ENCODE data around the gene RNF151. TPM values are rescaled to one million over a fixed set of nuclear protein-coding genes. Genes with fewer than 3 reads are reported as not detected.
A peak's percentile ranks its signal among the peaks of the same experiment; 100 is the strongest.

Gene RNF151
- total and polyA plus RNA-seq, 2 of the 13 experiments (the other 11 are each of a cell fraction or from before 2014, with no cell fraction given): not detected

- TF ChIP-seq CHD4 (IDR thresholded peaks at IDR 0.05; ENCODE audit: borderline replicate concordance, low read length) (0 out of 2 replicates have a peak, but pooled peaks have one; percentile 24), GLMP (CRISPR knock-in tag; IDR thresholded peaks at IDR 0.05; ENCODE audit: borderline replicate concordance) (no peak), YEATS4 (CRISPR knock-in tag; IDR thresholded peaks at IDR 0.05; ENCODE audit: borderline replicate concordance) (0 out of 2 replicates have a peak, but pooled peaks have one; percentile 48), ZNF737 (CRISPR knock-in tag; IDR thresholded peaks at IDR 0.05; ENCODE audit: borderline replicate concordance) (0 out of 2 replicates have a peak, but pooled peaks have one; percentile 21), POLR2G (IDR thresholded peaks at IDR 0.05; ENCODE audit: low read depth, low read length) (peak; percentile 52; the same call in 1 of the 2 replicates)
Measured at GRCh38 chr16:1941162-1942046, 25.3 kb upstream of the RNF151 start (continued).

- H3K9me3 ChIP-seq (ENCODE audit: low read length): no peaks in the 10 kb centered on the region
- peaks cover 0 to 5% of the 10 kb centered on the region in 2 experiments; a peak in 1 of 5 replicates for H3K27me3 ChIP-seq (ENCODE audit: control insufficient read depth in 1 of 2, insufficient read depth in 2 of 2, low read length in 2 of 2)
- no peak for ATAC-seq
- POLR2A ChIA-PET: interaction anchor here (0.9 to 5.8 kb wide), 19 partner anchors 9 to 963 kb away, joined by 3 to 139 read pairs (median 8); partner anchors contain the start of genes FAHD1, GFER, HAGH and IGFALS
- H3K4me3 ChIP-seq (replicated peaks in 1 of 3; ENCODE audit: insufficient read depth in 1 of 3, low read depth in 2 of 3, low read length in 3 of 3): peak overlapping the region; percentile 93 to 97 (median 96)
- BruUV-seq (replicated peaks): TSS peak; percentile 59
- no peak for DNase-seq (ENCODE audit: low spot score)
- H3K9ac ChIP-seq (ENCODE audit: insufficient read depth, low read depth, low read length): peak overlapping the region; percentile 90
- CTCF ChIA-PET (ENCODE audit: low intra/inter-chr PET ratio, low total read pairs): no interaction called here
- peaks cover 76% of the 10 kb centered on the region for H3K4me1 ChIP-seq (ENCODE audit: insufficient read depth, low read length)
- no peak for FAIRE-seq
- H3K36me3 ChIP-seq (replicated peaks in 1 of 2; ENCODE audit: control insufficient read depth in 1 of 2, insufficient read depth in 2 of 2, low read length in 2 of 2): peaks cover 7 to 21% of the 10 kb centered on the region in 2 experiments; a peak in 3 of 5 replicates
- no peak overlapping the region for H2AFZ ChIP-seq (ENCODE audit: low read length)
- peaks cover 26% of the 10 kb centered on the region for H3K79me2 ChIP-seq (ENCODE audit: insufficient read depth, low read length)
- intact Hi-C loops (cut with micrococcal nuclease; ENCODE audit: unreplicated experiment) (no loop called here), in situ Hi-C loops (cut with HindIII; ENCODE audit: extremely low pct_ligation_motif_present, low pct_unique_long_range_greater_than_20kb) (no loop called here)
- H3K27ac ChIP-seq (ENCODE audit: extremely low read length, insufficient read depth, low read length): peak overlapping the region; percentile 96
- no peaks in the 10 kb centered on the region; the same call in 1 of the 2 replicates for H4K20me1 ChIP-seq (ENCODE audit: insufficient read depth, low read length)
- H3K4me2 ChIP-seq (ENCODE audit: low read depth, low read length): peak overlapping the region; percentile 96
- 0% methylated on average over 2 of the region's 17 CpGs for WGBS (ENCODE audit: low lambda C conversion rate)
- no peak for TF ChIP-seq PBX3 (CRISPR knock-in tag; IDR thresholded peaks at IDR 0.05; ENCODE audit: borderline replicate concordance)
- no peak for TF ChIP-seq DMAP1 (CRISPR knock-in tag; IDR thresholded peaks at IDR 0.05)
- 0 out of 2 replicates have a peak, but pooled peaks have one; percentile 8 for TF ChIP-seq ZNF773 (CRISPR knock-in tag; IDR thresholded peaks at IDR 0.05; ENCODE audit: borderline replicate concordance)
- TF ChIP-seq TFDP2 (CRISPR knock-in tag; IDR thresholded peaks at IDR 0.05): no peak
- TF ChIP-seq BCL6 (CRISPR knock-in tag; IDR thresholded peaks at IDR 0.05): no peak
- TF ChIP-seq SAP130 (CRISPR knock-in tag; IDR thresholded peaks at IDR 0.05; ENCODE audit: low read depth): 0 out of 2 replicates have a peak, but pooled peaks have one; percentile 3
- TF ChIP-seq MBD4 (IDR thresholded peaks at IDR 0.05; ENCODE audit: borderline replicate concordance, low read length): no peak
- TF ChIP-seq HMG20B (CRISPR knock-in tag; conservative IDR thresholded peaks at IDR 0.05): no peak
- TF ChIP-seq ZNF503 (CRISPR knock-in tag; IDR thresholded peaks at IDR 0.05): 0 out of 2 replicates have a peak, but pooled peaks have one; percentile 19
Measured at GRCh38 chr16:1942047-1942809, 24.4 kb upstream of the RNF151 start.

Data from HepG2 (cell line).